ENCODE results near the gene TP53BP1. TPM values are rescaled to one million over a fixed set of nuclear protein-coding genes. Genes with fewer than 3 reads are reported as not detected.
"Not testable (repeated sequence)": the region's sequence is repeated elsewhere in the genome, so short reads cannot be mapped to it uniquely, and the experiment has no call there.

Gene TP53BP1, protein sequence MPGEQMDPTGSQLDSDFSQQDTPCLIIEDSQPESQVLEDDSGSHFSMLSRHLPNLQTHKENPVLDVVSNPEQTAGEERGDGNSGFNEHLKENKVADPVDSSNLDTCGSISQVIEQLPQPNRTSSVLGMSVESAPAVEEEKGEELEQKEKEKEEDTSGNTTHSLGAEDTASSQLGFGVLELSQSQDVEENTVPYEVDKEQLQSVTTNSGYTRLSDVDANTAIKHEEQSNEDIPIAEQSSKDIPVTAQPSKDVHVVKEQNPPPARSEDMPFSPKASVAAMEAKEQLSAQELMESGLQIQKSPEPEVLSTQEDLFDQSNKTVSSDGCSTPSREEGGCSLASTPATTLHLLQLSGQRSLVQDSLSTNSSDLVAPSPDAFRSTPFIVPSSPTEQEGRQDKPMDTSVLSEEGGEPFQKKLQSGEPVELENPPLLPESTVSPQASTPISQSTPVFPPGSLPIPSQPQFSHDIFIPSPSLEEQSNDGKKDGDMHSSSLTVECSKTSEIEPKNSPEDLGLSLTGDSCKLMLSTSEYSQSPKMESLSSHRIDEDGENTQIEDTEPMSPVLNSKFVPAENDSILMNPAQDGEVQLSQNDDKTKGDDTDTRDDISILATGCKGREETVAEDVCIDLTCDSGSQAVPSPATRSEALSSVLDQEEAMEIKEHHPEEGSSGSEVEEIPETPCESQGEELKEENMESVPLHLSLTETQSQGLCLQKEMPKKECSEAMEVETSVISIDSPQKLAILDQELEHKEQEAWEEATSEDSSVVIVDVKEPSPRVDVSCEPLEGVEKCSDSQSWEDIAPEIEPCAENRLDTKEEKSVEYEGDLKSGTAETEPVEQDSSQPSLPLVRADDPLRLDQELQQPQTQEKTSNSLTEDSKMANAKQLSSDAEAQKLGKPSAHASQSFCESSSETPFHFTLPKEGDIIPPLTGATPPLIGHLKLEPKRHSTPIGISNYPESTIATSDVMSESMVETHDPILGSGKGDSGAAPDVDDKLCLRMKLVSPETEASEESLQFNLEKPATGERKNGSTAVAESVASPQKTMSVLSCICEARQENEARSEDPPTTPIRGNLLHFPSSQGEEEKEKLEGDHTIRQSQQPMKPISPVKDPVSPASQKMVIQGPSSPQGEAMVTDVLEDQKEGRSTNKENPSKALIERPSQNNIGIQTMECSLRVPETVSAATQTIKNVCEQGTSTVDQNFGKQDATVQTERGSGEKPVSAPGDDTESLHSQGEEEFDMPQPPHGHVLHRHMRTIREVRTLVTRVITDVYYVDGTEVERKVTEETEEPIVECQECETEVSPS (N-terminal part only)
- total RNA-seq = 10 to 100 TPM; 34.9 to 37.7 TPM
- polyA plus RNA-seq = 1 to 10 TPM; 6.5 to 8.5 (median 7.8) TPM
- 114 to 184 (median 141) reads per million in 6 experiments for total RNA-seq

DNA sequence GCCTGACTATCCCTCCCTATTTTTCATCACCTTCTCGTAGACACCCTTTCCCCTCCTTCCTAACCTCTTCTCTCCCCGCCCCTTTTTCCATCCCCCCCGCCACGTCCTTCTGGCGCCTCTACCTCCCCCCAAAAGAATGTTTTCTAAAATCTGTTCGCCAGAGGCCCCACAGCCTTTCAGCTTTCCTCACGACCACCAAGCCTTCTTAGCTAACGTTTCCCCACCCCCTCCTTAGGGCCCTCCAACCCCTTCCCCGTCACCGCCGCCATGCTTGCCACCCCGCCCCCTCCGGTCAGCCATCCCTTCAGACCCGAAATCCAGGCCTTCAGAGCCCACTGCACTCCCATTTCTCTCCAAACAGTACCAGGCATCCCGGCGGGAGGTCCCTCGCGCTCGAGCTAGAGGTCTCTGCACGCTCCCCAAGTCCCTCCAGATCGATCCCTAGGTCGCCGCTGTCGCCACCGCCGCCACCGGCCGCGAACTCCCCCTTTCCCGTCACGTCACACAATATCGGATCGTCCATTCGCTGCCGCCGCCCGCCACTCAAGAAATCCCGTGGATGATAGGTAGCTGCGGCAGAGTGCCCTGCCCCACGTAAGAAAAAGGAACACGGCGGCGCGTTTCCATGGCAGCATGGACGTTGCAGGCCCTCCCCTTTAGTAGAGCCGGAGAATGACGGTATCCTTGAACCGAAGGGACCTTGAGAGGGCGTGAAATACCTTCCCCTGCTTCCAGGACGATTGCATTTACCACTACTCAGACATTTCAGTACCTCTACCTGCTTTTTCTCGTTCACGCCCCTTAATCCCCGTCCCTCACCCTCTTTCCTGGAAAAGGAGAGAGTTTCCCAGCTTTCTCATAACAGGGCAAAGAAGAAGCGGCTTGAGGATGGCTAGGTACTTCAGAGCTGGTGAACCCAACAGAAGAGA, at the start of gene TP53BP1:
TSS of gene TP53BP1 (minus strand) at position 484 of the 929 bp plus-strand sequence. CDS start at position 371, 113 bp downstream.
- DNase-seq (peak; percentile 85 to 98 (median 94)), ATAC-seq (peak; percentile 97 to 98)
- Mint-ChIP-seq H3K36me3 (peaks cover 0 to 25% (median 3%) of the 10 kb centered on the region in 3 donors), H3K27ac (peak within 1 kb of the TSS; percentile 92 to 100 (median 98)), H3K27me3 (no peaks in the 10 kb centered on the region), H3K9me3 (no peaks in the 10 kb centered on the region), H3K4me1 (peaks cover 20 to 42% (median 34%) of the 10 kb centered on the region in 4 donors), H3K4me3 (peak within 1 kb of the TSS; percentile 88 to 100 (median 98))
- POLR2A ChIA-PET = interaction anchor here (0.8 to 7.0 kb wide), 3 partner anchors 10 to 21 kb away, joined by 3 to 56 read pairs (median 16); no protein-coding TSS in a partner anchor

DNA sequence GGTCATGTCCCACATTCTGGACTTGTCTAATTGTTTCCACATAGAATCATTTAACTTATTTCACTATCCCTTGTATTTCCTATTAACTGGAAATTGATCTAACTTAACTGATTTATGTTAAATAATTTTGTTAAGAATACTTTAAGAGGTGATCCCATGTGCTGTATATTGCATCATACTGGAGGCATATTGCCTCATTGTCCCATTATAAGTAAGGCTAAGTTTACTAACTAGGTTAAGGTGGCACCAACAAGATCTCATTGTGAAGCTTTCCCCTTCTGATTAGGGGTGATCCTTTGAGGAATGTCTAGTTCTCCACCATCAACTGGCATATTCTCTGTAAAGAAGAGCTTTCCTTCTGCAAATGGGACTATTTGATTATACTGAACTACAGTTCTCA, 48.8 kb upstream of the TP53BP1 start:
- DNase-seq (no peak), ATAC-seq (no peak)
- peak overlapping the region in 2 of 10 donors; percentile 19 to 39 for H3K27ac Mint-ChIP-seq
- POLR2A ChIA-PET = no interaction called here
- no peaks in the 10 kb centered on the region for H3K27me3 Mint-ChIP-seq
- H3K36me3 Mint-ChIP-seq = peaks cover 0 to 14% (median 7%) of the 10 kb centered on the region in 3 donors
- peaks cover 0 to 5% (median 2%) of the 10 kb centered on the region in 4 donors for H3K4me1 Mint-ChIP-seq
- H3K9me3 Mint-ChIP-seq = no peaks in the 10 kb centered on the region
- no peak overlapping the region for H3K4me3 Mint-ChIP-seq

DNA sequence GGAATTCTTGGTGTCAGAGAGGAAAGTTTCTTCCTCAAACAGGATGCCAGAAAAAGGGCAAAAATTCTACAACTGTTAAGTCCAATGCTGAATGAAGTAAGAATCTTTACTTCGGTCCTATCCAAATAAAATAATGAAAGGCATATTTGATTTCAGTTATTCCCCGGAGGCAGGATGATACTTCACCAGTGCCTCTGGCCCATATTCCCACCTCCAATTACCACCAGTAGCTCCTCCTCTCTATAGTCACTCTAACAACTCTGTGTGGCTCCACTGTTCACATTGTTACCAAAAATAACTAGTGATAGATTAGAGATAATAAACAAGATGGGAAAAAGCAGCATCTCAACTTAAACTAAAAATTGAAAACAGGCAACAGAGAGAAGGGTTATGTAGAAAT, 45.1 kb upstream of the TP53BP1 start:
- ATAC-seq (no peak), DNase-seq (no peak)
- POLR2A ChIA-PET = no interaction called here
- peaks cover 0 to 5% (median 2%) of the 10 kb centered on the region in 4 donors for H3K4me1 Mint-ChIP-seq
- peaks cover 0 to 24% (median 18%) of the 10 kb centered on the region in 3 donors for H3K36me3 Mint-ChIP-seq
- H3K27me3 Mint-ChIP-seq = no peaks in the 10 kb centered on the region
- no peak overlapping the region for H3K27ac Mint-ChIP-seq
- H3K9me3 Mint-ChIP-seq = no peaks in the 10 kb centered on the region
- H3K4me3 Mint-ChIP-seq = no peak overlapping the region

DNA sequence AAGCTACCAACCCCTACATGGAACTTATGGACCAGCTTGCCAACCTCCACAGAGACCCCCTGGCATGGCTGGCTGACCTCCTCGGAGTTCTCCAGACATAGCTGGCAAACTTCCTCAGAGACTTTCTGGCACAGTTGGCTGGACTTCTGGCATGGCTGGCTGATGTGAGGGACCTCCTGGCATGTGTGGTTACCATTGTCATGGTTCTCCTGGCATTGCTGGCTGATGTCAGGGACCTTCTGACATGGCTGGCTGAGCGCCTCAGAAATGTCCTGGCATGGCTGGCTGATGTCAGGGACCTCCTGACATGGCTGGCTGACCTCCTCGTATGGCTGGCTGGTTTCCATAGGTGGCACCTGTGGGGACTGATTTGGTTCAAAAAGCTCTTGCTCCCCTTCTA, 41.9 kb upstream of the TP53BP1 start:
- no peak for DNase-seq
- Mint-ChIP-seq H3K36me3 (peaks cover 0 to 24% (median 18%) of the 10 kb centered on the region in 3 donors), H3K27ac (no peak overlapping the region), H3K4me3 (no peak overlapping the region), H3K27me3 (no peaks in the 10 kb centered on the region), H3K4me1 (peaks cover 0 to 3% (median 0%) of the 10 kb centered on the region in 4 donors), H3K9me3 (no peaks in the 10 kb centered on the region)
- ATAC-seq = no peak
- POLR2A ChIA-PET = no interaction called here

DNA sequence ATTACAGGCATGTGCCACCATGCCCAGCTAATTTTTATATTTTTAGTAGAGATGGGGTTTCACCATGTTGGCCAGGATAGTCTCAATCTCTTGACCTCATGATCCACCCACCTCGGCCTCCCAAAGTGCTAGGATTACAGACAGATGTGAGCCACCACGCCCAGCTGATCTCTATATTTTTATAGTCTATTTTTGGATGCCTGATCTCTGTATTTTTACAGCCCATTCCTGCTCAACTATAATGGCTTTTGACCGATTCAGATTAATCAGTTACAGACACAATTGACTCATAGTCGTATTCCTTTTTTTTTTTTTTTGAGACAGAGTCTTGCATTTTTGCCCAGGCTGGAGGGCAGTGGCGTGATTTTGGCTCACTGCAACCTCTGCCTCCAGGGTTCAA, 39.9 kb upstream of the TP53BP1 start:
- not testable (repeated sequence) for DNase-seq

DNA sequence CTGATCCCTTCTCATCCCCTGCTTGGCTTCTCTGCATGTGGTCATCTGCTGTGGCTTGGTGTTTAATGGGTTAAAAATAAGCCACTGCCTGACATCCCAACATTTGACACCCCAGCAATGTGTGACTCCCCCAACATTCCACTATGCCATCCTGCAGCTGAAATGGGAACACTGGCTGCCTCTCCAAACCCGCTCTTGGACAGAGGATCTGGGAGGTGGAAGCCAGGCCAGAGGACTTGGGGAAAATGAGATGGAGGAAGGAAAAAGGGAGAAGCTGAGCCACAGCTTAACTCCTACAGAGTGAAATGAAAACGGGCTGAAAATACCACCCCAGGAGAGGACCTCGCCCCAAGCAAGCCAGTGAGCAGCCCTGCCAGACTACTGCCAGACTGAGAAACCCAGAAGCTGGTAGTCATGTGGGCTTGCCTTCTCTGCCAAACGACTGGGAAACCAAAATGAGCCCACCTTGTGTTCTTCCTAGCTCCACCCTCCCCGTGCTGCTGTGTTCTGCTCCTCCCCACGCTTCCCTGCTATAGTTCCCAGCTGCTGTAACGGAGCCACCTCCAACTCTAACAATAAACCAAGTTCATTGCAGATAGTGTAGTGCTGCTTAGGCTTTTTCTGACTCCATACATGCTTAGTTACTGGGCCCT, 38.2 kb upstream of the TP53BP1 start:
- Mint-ChIP-seq H3K27me3 (no peaks in the 10 kb centered on the region), H3K4me1 (peaks cover 0 to 3% (median under 1%) of the 10 kb centered on the region in 4 donors), H3K36me3 (peaks cover 0 to 16% (median 14%) of the 10 kb centered on the region in 3 donors), H3K27ac (peak overlapping the region in 1 of 10 donors; percentile 37), H3K4me3 (no peak overlapping the region), H3K9me3 (no peaks in the 10 kb centered on the region)
- ATAC-seq (no peak), DNase-seq (no peak)
- POLR2A ChIA-PET = no interaction called here

More for the DNA sequence above, 39.9 kb upstream of the TP53BP1 start:
- POLR2A ChIA-PET, H3K4me1 Mint-ChIP-seq, H3K9me3 Mint-ChIP-seq, ATAC-seq, H3K27me3 Mint-ChIP-seq, H3K4me3 Mint-ChIP-seq: not testable (repeated sequence)
- Mint-ChIP-seq H3K27ac (peak overlapping the region in 1 of 10 donors; percentile 5), H3K36me3 (peaks cover 0 to 16% (median 14%) of the 10 kb centered on the region in 3 donors)

DNA sequence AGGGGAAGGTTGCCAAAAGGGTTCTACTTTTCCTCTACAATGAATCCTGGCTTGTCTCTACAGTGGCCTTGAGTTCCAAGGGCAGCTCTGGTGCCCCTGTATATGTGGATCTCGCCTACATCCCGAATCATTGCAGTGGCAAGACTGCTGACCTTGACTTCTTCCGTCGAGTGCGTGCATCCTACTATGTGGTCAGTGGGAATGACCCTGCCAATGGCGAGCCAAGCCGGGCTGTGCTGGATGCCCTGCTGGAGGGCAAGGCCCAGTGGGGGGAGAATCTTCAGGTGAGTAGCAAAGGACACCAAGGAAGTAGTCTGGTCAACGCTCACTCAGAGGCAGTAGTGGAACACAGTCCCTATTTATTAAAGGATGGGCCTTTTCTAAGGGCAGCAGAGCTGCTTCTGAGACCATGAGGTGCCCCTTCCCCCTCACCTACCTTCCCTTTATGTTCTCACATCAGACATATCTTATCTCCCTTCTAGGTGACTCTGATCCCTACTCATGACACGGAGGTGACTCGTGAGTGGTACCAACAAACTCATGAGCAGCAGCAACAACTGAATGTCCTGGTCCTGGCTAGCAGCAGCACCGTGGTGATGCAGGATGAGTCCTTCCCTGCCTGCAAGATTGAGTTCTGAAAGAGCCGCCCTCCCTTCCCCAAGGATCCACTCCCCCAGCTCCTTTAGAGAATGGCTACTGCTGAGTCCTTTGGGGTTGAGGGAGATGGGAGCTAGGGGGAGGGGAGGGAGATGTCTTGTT, 36.8 kb upstream of the TP53BP1 start:
- no peak for ATAC-seq
- no peak overlapping the region for H3K4me3 Mint-ChIP-seq
- H3K27ac Mint-ChIP-seq = no peak overlapping the region
- H3K4me1 Mint-ChIP-seq = peaks cover 4 to 16% (median 7%) of the 10 kb centered on the region in 4 donors
- H3K36me3 Mint-ChIP-seq = peaks cover 0 to 7% (median 3%) of the 10 kb centered on the region in 3 donors
- no peaks in the 10 kb centered on the region for H3K27me3 Mint-ChIP-seq
- DNase-seq = no peak
- POLR2A ChIA-PET = no interaction called here
- no peaks in the 10 kb centered on the region for H3K9me3 Mint-ChIP-seq

DNA sequence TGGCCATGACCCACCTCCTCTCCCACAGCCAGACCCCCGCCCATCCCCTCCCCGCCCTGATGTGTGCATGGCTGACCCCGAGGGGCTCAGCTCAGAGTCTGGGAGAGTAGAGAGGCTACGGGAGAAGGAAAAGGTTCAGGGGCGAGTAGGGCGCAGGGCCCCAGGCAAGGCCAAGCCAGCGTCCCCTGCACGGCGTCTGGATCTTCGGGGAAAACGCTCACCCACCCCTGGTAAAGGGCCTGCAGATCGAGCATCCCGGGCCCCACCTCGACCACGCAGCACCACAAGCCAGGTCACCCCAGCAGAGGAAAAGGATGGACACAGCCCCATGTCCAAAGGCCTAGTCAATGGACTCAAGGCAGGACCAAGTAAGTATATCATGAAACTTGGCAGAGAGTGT, 36.2 kb upstream of the TP53BP1 start:
- H3K27me3 Mint-ChIP-seq = no peaks in the 10 kb centered on the region
- H3K4me3 Mint-ChIP-seq = no peak overlapping the region
- no peaks in the 10 kb centered on the region for H3K9me3 Mint-ChIP-seq
- peaks cover 6 to 16% (median 8%) of the 10 kb centered on the region in 4 donors for H3K4me1 Mint-ChIP-seq
- no peak for ATAC-seq
- peaks cover 0 to 4% (median 0%) of the 10 kb centered on the region in 3 donors for H3K36me3 Mint-ChIP-seq
- no peak overlapping the region for H3K27ac Mint-ChIP-seq
- POLR2A ChIA-PET = no interaction called here
- no peak for DNase-seq

DNA sequence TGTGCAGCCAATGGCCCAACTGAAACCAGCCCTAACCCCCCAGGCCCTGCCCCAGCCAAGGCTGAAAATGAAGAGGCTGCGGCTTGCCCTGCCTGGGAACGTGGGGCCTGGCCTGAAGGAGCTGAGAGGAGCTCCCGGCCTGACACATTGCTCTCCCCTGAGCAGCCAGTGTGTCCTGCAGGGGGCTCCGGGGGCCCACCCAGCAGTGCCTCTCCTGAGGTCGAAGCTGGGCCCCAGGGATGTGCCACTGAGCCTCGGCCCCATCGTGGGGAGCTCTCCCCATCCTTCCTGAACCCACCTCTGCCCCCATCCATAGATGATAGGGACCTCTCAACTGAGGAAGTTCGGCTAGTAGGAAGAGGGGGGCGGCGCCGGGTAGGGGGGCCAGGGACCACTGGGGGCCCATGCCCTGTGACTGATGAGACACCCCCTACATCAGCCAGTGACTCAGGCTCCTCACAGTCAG, 35.6 kb upstream of the TP53BP1 start:
- Mint-ChIP-seq H3K9me3 (no peaks in the 10 kb centered on the region), H3K36me3 (no peaks in the 10 kb centered on the region), H3K27me3 (no peaks in the 10 kb centered on the region), H3K27ac (no peak overlapping the region), H3K4me1 (peaks cover 6 to 16% (median 9%) of the 10 kb centered on the region in 4 donors), H3K4me3 (no peak overlapping the region)
- ATAC-seq = no peak
- DNase-seq = no peak
- POLR2A ChIA-PET = no interaction called here

DNA sequence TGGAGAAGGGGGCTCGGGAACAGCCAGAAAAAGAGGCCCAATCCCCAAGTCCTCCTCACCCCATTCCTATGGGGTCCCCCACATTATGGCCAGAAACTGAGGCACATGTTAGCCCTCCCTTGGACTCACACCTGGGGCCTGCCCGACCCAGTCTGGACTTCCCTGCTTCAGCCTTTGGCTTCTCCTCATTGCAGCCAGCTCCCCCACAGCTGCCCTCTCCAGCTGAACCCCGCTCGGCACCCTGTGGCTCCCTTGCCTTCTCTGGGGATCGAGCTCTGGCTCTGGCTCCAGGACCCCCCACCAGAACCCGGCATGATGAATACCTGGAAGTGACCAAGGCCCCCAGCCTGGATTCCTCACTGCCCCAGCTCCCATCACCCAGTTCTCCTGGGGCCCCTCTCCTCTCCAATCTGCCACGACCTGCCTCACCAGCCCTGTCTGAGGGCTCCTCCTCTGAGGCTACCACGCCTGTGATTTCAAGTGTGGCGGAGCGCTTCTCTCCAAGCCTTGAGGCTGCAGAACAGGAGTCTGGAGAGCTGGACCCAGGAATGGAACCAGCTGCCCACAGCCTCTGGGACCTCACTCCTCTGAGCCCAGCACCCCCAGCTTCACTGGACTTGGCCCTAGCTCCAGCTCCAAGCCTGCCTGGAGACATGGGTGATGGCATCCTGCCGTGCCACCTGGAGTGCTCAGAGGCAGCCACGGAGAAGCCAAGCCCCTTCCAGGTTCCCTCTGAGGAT, 35.0 kb upstream of the TP53BP1 start:
- POLR2A ChIA-PET = no interaction called here
- peaks cover 6 to 16% (median 9%) of the 10 kb centered on the region in 4 donors for H3K4me1 Mint-ChIP-seq
- H3K4me3 Mint-ChIP-seq = no peak overlapping the region
- DNase-seq (no peak), ATAC-seq (no peak)
- no peaks in the 10 kb centered on the region for H3K27me3 Mint-ChIP-seq
- H3K9me3 Mint-ChIP-seq = no peaks in the 10 kb centered on the region
- H3K36me3 Mint-ChIP-seq = no peaks in the 10 kb centered on the region
- H3K27ac Mint-ChIP-seq = no peak overlapping the region
